ENCODE results near the gene TMEM151B. TPM values are rescaled to one million over a fixed set of nuclear protein-coding genes. Genes with fewer than 3 reads are reported as not detected.
"Not testable (repeated sequence)": the region's sequence is repeated elsewhere in the genome, so short reads cannot be mapped to it uniquely, and the experiment has no call there.

Gene TMEM151B
- total RNA-seq, 1 donor from 2014 or later = not detected

- Histone ChIP-seq H3K4me3 (ENCODE audit: low read length in 3 of 3) (no peak overlapping the region), H3K27me3 (ENCODE audit: control insufficient read depth in 3 of 3, insufficient read depth in 3 of 3, low read length in 3 of 3) (peaks cover 16 to 28% (median 21%) of the 10 kb centered on the region in 3 donors), H3K36me3 (ENCODE audit: control insufficient read depth in 3 of 3, insufficient read depth in 3 of 3, low read length in 3 of 3) (no peaks in the 10 kb centered on the region), H3K9me3 (ENCODE audit: control insufficient read depth in 3 of 3, low read length in 3 of 3) (no peaks in the 10 kb centered on the region), H3K4me1 (ENCODE audit: control insufficient read depth in 3 of 3, insufficient read depth in 3 of 3, low read length in 3 of 3) (peaks cover 0 to 6% (median 0%) of the 10 kb centered on the region in 3 donors), H3K27ac (ENCODE audit: low read depth, low read length) (no peak overlapping the region), H3K9ac (ENCODE audit: low read depth in 1 of 3, low read length in 3 of 3) (no peak overlapping the region)
Measured at GRCh38 chr6:44341095-44341890, 71.0 kb downstream of the TMEM151B start.

GRCh38 chr6:44342052-44342451, 71.8 kb downstream of the TMEM151B start:
- Histone ChIP-seq H3K9me3 (ENCODE audit: control insufficient read depth in 3 of 3, low read length in 3 of 3) (no peaks in the 10 kb centered on the region), H3K36me3 (ENCODE audit: control insufficient read depth in 3 of 3, insufficient read depth in 3 of 3, low read length in 3 of 3) (no peaks in the 10 kb centered on the region), H3K9ac (ENCODE audit: low read depth in 1 of 3, low read length in 3 of 3) (no peak overlapping the region), H3K27me3 (ENCODE audit: control insufficient read depth in 3 of 3, insufficient read depth in 3 of 3, low read length in 3 of 3) (peaks cover 16 to 28% (median 21%) of the 10 kb centered on the region in 3 donors), H3K27ac (ENCODE audit: low read depth, low read length) (no peak overlapping the region), H3K4me3 (ENCODE audit: low read length in 3 of 3) (no peak overlapping the region), H3K4me1 (ENCODE audit: control insufficient read depth in 3 of 3, insufficient read depth in 3 of 3, low read length in 3 of 3) (peaks cover 0 to 6% (median 0%) of the 10 kb centered on the region in 3 donors)

GRCh38 chr6:44342489-44342888, 72.2 kb downstream of the TMEM151B start, which contains the start of gene SPATS1:
TSS of gene SPATS1 (plus strand) at chr6:44342650. CDS start at chr6:44343096, 446 bp downstream.
- Histone ChIP-seq H3K36me3 (ENCODE audit: control insufficient read depth in 3 of 3, insufficient read depth in 3 of 3, low read length in 3 of 3) (no peaks in the 10 kb centered on the region), H3K9me3 (ENCODE audit: control insufficient read depth in 3 of 3, low read length in 3 of 3) (no peaks in the 10 kb centered on the region), H3K27ac (ENCODE audit: low read depth, low read length) (no peak within 1 kb of the TSS), H3K27me3 (ENCODE audit: control insufficient read depth in 3 of 3, insufficient read depth in 3 of 3, low read length in 3 of 3) (peaks cover 16 to 28% (median 21%) of the 10 kb centered on the region in 3 donors), H3K9ac (ENCODE audit: low read depth in 1 of 3, low read length in 3 of 3) (peak within 1 kb of the TSS; percentile 20 to 45 (median 33)), H3K4me3 (ENCODE audit: low read length in 3 of 3) (peak within 1 kb of the TSS in 1 of 3 donors; percentile 41), H3K4me1 (ENCODE audit: control insufficient read depth in 3 of 3, insufficient read depth in 3 of 3, low read length in 3 of 3) (peaks cover 0 to 6% (median 0%) of the 10 kb centered on the region in 3 donors)

GRCh38 chr6:44346818-44347217, 76.6 kb downstream of the TMEM151B start:
- not testable (repeated sequence) for H3K9me3 ChIP-seq (ENCODE audit: control insufficient read depth in 3 of 3, low read length in 3 of 3); H3K4me3 ChIP-seq (ENCODE audit: low read length in 3 of 3); H3K27ac ChIP-seq (ENCODE audit: low read depth, low read length); H3K4me1 ChIP-seq (ENCODE audit: control insufficient read depth in 3 of 3, insufficient read depth in 3 of 3, low read length in 3 of 3); H3K36me3 ChIP-seq (ENCODE audit: control insufficient read depth in 3 of 3, insufficient read depth in 3 of 3, low read length in 3 of 3); H3K9ac ChIP-seq (ENCODE audit: low read depth in 1 of 3, low read length in 3 of 3)
- H3K27me3 ChIP-seq (ENCODE audit: control insufficient read depth in 3 of 3, insufficient read depth in 3 of 3, low read length in 3 of 3) = peaks cover 11 to 23% (median 21%) of the 10 kb centered on the region in 3 donors

- H3K9me3 ChIP-seq (ENCODE audit: control insufficient read depth in 3 of 3, low read length in 3 of 3) = no peaks in the 10 kb centered on the region
- H3K9ac ChIP-seq (ENCODE audit: low read depth in 1 of 3, low read length in 3 of 3) = no peak overlapping the region
- no peaks in the 10 kb centered on the region for H3K4me1 ChIP-seq (ENCODE audit: control insufficient read depth in 3 of 3, insufficient read depth in 3 of 3, low read length in 3 of 3)
- H3K4me3 ChIP-seq (ENCODE audit: low read length in 3 of 3) = no peak overlapping the region
- peaks cover 0 to 4% (median 3%) of the 10 kb centered on the region in 3 donors for H3K27me3 ChIP-seq (ENCODE audit: control insufficient read depth in 3 of 3, insufficient read depth in 3 of 3, low read length in 3 of 3)
- H3K27ac ChIP-seq (ENCODE audit: low read depth, low read length) = no peak overlapping the region
- no peaks in the 10 kb centered on the region for H3K36me3 ChIP-seq (ENCODE audit: control insufficient read depth in 3 of 3, insufficient read depth in 3 of 3, low read length in 3 of 3)
Measured at GRCh38 chr6:44349904-44350649, 79.8 kb downstream of the TMEM151B start.

GRCh38 chr6:44350650-44350994, 80.4 kb downstream of the TMEM151B start:
- H3K27me3 ChIP-seq (ENCODE audit: control insufficient read depth in 3 of 3, insufficient read depth in 3 of 3, low read length in 3 of 3); H3K27ac ChIP-seq (ENCODE audit: low read depth, low read length); H3K4me1 ChIP-seq (ENCODE audit: control insufficient read depth in 3 of 3, insufficient read depth in 3 of 3, low read length in 3 of 3); H3K4me3 ChIP-seq (ENCODE audit: low read length in 3 of 3); H3K9me3 ChIP-seq (ENCODE audit: control insufficient read depth in 3 of 3, low read length in 3 of 3); H3K36me3 ChIP-seq (ENCODE audit: control insufficient read depth in 3 of 3, insufficient read depth in 3 of 3, low read length in 3 of 3); H3K9ac ChIP-seq (ENCODE audit: low read depth in 1 of 3, low read length in 3 of 3): not testable (repeated sequence)

- H3K4me3 ChIP-seq (ENCODE audit: low read length in 3 of 3) = no peak overlapping the region
- H3K27ac ChIP-seq (ENCODE audit: low read depth, low read length) = no peak overlapping the region
- no peaks in the 10 kb centered on the region for H3K36me3 ChIP-seq (ENCODE audit: control insufficient read depth in 3 of 3, insufficient read depth in 3 of 3, low read length in 3 of 3)
- H3K9me3 ChIP-seq (ENCODE audit: control insufficient read depth in 3 of 3, low read length in 3 of 3) = peaks cover 0 to 3% (median 0%) of the 10 kb centered on the region in 3 donors
- H3K4me1 ChIP-seq (ENCODE audit: control insufficient read depth in 3 of 3, insufficient read depth in 3 of 3, low read length in 3 of 3) = no peaks in the 10 kb centered on the region
- H3K9ac ChIP-seq (ENCODE audit: low read depth in 1 of 3, low read length in 3 of 3) = no peak overlapping the region
- peaks cover 0 to 4% (median 0%) of the 10 kb centered on the region in 3 donors for H3K27me3 ChIP-seq (ENCODE audit: control insufficient read depth in 3 of 3, insufficient read depth in 3 of 3, low read length in 3 of 3)
Measured at GRCh38 chr6:44352259-44352658, 82.0 kb downstream of the TMEM151B start.

GRCh38 chr6:44353336-44353735, 83.1 kb downstream of the TMEM151B start:
- peaks cover 0 to 3% (median 0%) of the 10 kb centered on the region in 3 donors for H3K9me3 ChIP-seq (ENCODE audit: control insufficient read depth in 3 of 3, low read length in 3 of 3)
- H3K4me3 ChIP-seq (ENCODE audit: low read length in 3 of 3) = no peak overlapping the region
- H3K4me1 ChIP-seq (ENCODE audit: control insufficient read depth in 3 of 3, insufficient read depth in 3 of 3, low read length in 3 of 3) = no peaks in the 10 kb centered on the region
- no peak overlapping the region for H3K27ac ChIP-seq (ENCODE audit: low read depth, low read length)
- H3K9ac ChIP-seq (ENCODE audit: low read depth in 1 of 3, low read length in 3 of 3) = no peak overlapping the region
- H3K27me3 ChIP-seq (ENCODE audit: control insufficient read depth in 3 of 3, insufficient read depth in 3 of 3, low read length in 3 of 3) = peaks cover 0 to 4% (median 0%) of the 10 kb centered on the region in 3 donors
- no peaks in the 10 kb centered on the region for H3K36me3 ChIP-seq (ENCODE audit: control insufficient read depth in 3 of 3, insufficient read depth in 3 of 3, low read length in 3 of 3)

GRCh38 chr6:44355640-44356039, 85.4 kb downstream of the TMEM151B start:
- Histone ChIP-seq H3K27me3 (ENCODE audit: control insufficient read depth in 3 of 3, insufficient read depth in 3 of 3, low read length in 3 of 3) (peaks cover 0 to 4% (median 0%) of the 10 kb centered on the region in 3 donors), H3K36me3 (ENCODE audit: control insufficient read depth in 3 of 3, insufficient read depth in 3 of 3, low read length in 3 of 3) (no peaks in the 10 kb centered on the region), H3K4me1 (ENCODE audit: control insufficient read depth in 3 of 3, insufficient read depth in 3 of 3, low read length in 3 of 3) (no peaks in the 10 kb centered on the region), H3K27ac (ENCODE audit: low read depth, low read length) (no peak overlapping the region), H3K9me3 (ENCODE audit: control insufficient read depth in 3 of 3, low read length in 3 of 3) (peaks cover 0 to 3% (median 0%) of the 10 kb centered on the region in 3 donors), H3K4me3 (ENCODE audit: low read length in 3 of 3) (no peak overlapping the region), H3K9ac (ENCODE audit: low read depth in 1 of 3, low read length in 3 of 3) (no peak overlapping the region)

GRCh38 chr6:44356487-44356886, 86.2 kb downstream of the TMEM151B start:
- no peak overlapping the region for H3K9ac ChIP-seq (ENCODE audit: low read depth in 1 of 3, low read length in 3 of 3)
- no peaks in the 10 kb centered on the region for H3K36me3 ChIP-seq (ENCODE audit: control insufficient read depth in 3 of 3, insufficient read depth in 3 of 3, low read length in 3 of 3)
- H3K4me1 ChIP-seq (ENCODE audit: control insufficient read depth in 3 of 3, insufficient read depth in 3 of 3, low read length in 3 of 3) = no peaks in the 10 kb centered on the region
- no peak overlapping the region for H3K27ac ChIP-seq (ENCODE audit: low read depth, low read length)
- peaks cover 0 to 3% (median 0%) of the 10 kb centered on the region in 3 donors for H3K9me3 ChIP-seq (ENCODE audit: control insufficient read depth in 3 of 3, low read length in 3 of 3)
- H3K4me3 ChIP-seq (ENCODE audit: low read length in 3 of 3) = no peak overlapping the region
- H3K27me3 ChIP-seq (ENCODE audit: control insufficient read depth in 3 of 3, insufficient read depth in 3 of 3, low read length in 3 of 3) = peaks cover 0 to 4% (median 0%) of the 10 kb centered on the region in 3 donors

All from skeletal muscle tissue (tissue), 4 donors.